Measurements from ENCODE around the gene C3orf20.

The C3orf20 gene

GRCh38 chr3:14674841-14675240 is at the start of gene C3orf20:
C3orf20 (plus strand) TSS chr3:14675141; CDS start chr3:14682714, 7,573 bp downstream.
- DNase-seq (ENCODE audit: low read depth) = no peak

GRCh38 chr3:14625443-14625842 is 49.5 kb upstream of the C3orf20 start:
- DNase-seq (ENCODE audit: low read depth) = no peak

- no peak for DNase-seq (ENCODE audit: low read depth)
Measured at GRCh38 chr3:14627815-14628214, 47.1 kb upstream of the C3orf20 start.

GRCh38 chr3:14628406-14628805 is 46.5 kb upstream of the C3orf20 start:
- no peak for DNase-seq (ENCODE audit: low read depth)

GRCh38 chr3:14630404-14631100 is 44.4 kb upstream of the C3orf20 start:
- no peak for DNase-seq (ENCODE audit: low read depth)

- no peak for DNase-seq (ENCODE audit: low read depth)
Measured at GRCh38 chr3:14631101-14631497, 43.8 kb upstream of the C3orf20 start.

- DNase-seq (ENCODE audit: low read depth) = no peak
Measured at GRCh38 chr3:14631687-14632441, 43.1 kb upstream of the C3orf20 start.

- no peak for DNase-seq (ENCODE audit: low read depth)
Measured at GRCh38 chr3:14632442-14632930, 42.5 kb upstream of the C3orf20 start.

- no peak for DNase-seq (ENCODE audit: low read depth)
Measured at GRCh38 chr3:14633417-14633816, 41.5 kb upstream of the C3orf20 start.

- peak; percentile 54 for DNase-seq (ENCODE audit: low read depth)
Measured at GRCh38 chr3:14633819-14634424, 41.0 kb upstream of the C3orf20 start.

GRCh38 chr3:14634763-14635400 is 40.1 kb upstream of the C3orf20 start:
- no peak for DNase-seq (ENCODE audit: low read depth)

- no peak for DNase-seq (ENCODE audit: low read depth)
Measured at GRCh38 chr3:14636496-14637087, 38.3 kb upstream of the C3orf20 start.

- DNase-seq (ENCODE audit: low read depth) = no peak
Measured at GRCh38 chr3:14640157-14640562, 34.8 kb upstream of the C3orf20 start.

GRCh38 chr3:14640734-14641133 is 34.2 kb upstream of the C3orf20 start:
- no peak for DNase-seq (ENCODE audit: low read depth)

- DNase-seq (ENCODE audit: low read depth) = no peak
Measured at GRCh38 chr3:14641346-14641745, 33.6 kb upstream of the C3orf20 start.

- DNase-seq (ENCODE audit: low read depth) = no peak
Measured at GRCh38 chr3:14645453-14645852, 29.5 kb upstream of the C3orf20 start.

- DNase-seq (ENCODE audit: low read depth) = no peak
Measured at GRCh38 chr3:14646131-14646573, 28.8 kb upstream of the C3orf20 start.

- no peak for DNase-seq (ENCODE audit: low read depth)
Measured at GRCh38 chr3:14646589-14647413, 28.1 kb upstream of the C3orf20 start.

GRCh38 chr3:14647976-14648955 is 26.7 kb upstream of the C3orf20 start:
- no peak for DNase-seq (ENCODE audit: low read depth)

- DNase-seq (ENCODE audit: low read depth) = no peak
Measured at GRCh38 chr3:14649466-14649865, 25.5 kb upstream of the C3orf20 start.

Measured in fibroblast of gingiva (primary cell).